Osteocyte (in vitro differentiated cells): ENCODE measurements around the gene DBN1. TPM values are rescaled to one million over a fixed set of nuclear protein-coding genes. Genes with fewer than 3 reads are reported as not detected.

Experiments
- DNase-seq: peaks from one replicate; pipeline ENCODE4 v3.0.0; 2021; ENCODE audit warnings: mixed read lengths; ENCODE audit not compliant: unreplicated experiment; ENCODE audit errors: extremely low spot score
- H3K27ac Mint-ChIP-seq: one replicate; pipeline ENCODE4 v1.8.0; 2021; ENCODE audit warnings: mild to moderate bottlenecking, mixed read lengths; ENCODE audit not compliant: unreplicated experiment
- H3K27me3 Mint-ChIP-seq: one replicate; pipeline ENCODE4 v1.8.0; 2021; ENCODE audit warnings: mixed read lengths; ENCODE audit not compliant: unreplicated experiment
- H3K36me3 Mint-ChIP-seq: one replicate; pipeline ENCODE4 v1.8.0; 2021; ENCODE audit warnings: mixed read lengths; ENCODE audit not compliant: unreplicated experiment
- H3K4me1 Mint-ChIP-seq: one replicate; pipeline ENCODE4 v1.8.0; 2021; ENCODE audit warnings: mixed read lengths; ENCODE audit not compliant: unreplicated experiment
- H3K4me3 Mint-ChIP-seq: one replicate; pipeline ENCODE4 v1.8.0; 2021; ENCODE audit warnings: mild to moderate bottlenecking, moderate library complexity, mixed read lengths; ENCODE audit not compliant: unreplicated experiment
- H3K9me3 Mint-ChIP-seq: one replicate; pipeline ENCODE4 v1.8.0; 2021; ENCODE audit warnings: mixed read lengths; ENCODE audit not compliant: unreplicated experiment
- total RNA-seq: library from RNA; stranded (reverse); gene quantifications from 2 replicates; pipeline ENCODE4 v1.2.1, GENCODE V29; 2021
- TF ChIP-seq, protein P1 (sequence below): fragments of 200-600 bp; sonication (generic); IDR thresholded peaks from 2 replicates; pipeline ENCODE4 v1.5.0; 2021; ENCODE audit warnings: antibody characterized with exemption, mild to moderate bottlenecking, moderate library complexity

Gene DBN1
- total RNA-seq, 1 donor from 2014 or later, result 248 TPM

DNA sequence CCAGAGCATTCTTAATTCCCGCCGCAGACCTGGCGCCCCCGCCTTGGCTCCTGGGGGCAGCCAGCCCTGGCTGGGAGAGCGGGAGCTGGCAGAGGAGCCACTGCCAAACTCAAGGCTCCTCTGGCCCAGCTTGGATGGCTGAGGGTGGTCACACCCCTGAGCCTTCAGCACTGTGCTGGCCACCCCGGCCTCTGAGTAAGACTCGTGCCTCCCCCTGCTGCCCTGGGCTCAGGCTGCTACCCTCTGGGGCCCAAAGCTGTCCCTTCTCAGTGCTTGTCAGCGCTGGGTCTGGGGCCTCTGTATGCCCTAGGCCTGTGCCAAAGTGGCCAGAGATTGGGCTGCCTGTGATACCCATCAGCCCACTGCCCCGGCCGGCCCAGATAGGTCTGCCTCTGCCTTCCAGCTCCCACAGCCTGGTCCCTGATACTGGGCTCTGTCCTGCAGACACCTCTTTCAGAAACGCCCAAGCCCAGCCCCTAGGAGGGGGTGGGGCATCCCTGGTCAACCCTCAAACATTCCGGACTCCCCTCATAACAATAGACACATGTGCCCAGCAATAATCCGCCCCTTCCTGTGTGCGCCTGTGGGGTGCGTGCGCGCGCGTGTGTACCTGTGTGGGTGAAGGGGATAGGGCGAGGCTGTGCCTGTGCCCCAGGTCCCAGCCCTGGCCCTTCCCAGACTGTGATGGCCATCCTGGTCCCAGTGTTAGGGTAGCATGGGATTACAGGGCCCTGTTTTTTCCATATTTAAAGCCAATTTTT, 31.2 kb downstream of the DBN1 start:
- Mint-ChIP-seq H3K27me3 (no peaks in the 10 kb centered on the region), H3K27ac (no peak overlapping the region), H3K36me3 (peaks cover 14% of the 10 kb centered on the region), H3K9me3 (no peaks in the 10 kb centered on the region), H3K4me3 (no peak overlapping the region), H3K4me1 (peaks cover 7% of the 10 kb centered on the region)
- TF ChIP-seq, protein P1, sequence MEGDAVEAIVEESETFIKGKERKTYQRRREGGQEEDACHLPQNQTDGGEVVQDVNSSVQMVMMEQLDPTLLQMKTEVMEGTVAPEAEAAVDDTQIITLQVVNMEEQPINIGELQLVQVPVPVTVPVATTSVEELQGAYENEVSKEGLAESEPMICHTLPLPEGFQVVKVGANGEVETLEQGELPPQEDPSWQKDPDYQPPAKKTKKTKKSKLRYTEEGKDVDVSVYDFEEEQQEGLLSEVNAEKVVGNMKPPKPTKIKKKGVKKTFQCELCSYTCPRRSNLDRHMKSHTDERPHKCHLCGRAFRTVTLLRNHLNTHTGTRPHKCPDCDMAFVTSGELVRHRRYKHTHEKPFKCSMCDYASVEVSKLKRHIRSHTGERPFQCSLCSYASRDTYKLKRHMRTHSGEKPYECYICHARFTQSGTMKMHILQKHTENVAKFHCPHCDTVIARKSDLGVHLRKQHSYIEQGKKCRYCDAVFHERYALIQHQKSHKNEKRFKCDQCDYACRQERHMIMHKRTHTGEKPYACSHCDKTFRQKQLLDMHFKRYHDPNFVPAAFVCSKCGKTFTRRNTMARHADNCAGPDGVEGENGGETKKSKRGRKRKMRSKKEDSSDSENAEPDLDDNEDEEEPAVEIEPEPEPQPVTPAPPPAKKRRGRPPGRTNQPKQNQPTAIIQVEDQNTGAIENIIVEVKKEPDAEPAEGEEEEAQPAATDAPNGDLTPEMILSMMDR, result no peak
- DNase-seq, result no peak

DNA sequence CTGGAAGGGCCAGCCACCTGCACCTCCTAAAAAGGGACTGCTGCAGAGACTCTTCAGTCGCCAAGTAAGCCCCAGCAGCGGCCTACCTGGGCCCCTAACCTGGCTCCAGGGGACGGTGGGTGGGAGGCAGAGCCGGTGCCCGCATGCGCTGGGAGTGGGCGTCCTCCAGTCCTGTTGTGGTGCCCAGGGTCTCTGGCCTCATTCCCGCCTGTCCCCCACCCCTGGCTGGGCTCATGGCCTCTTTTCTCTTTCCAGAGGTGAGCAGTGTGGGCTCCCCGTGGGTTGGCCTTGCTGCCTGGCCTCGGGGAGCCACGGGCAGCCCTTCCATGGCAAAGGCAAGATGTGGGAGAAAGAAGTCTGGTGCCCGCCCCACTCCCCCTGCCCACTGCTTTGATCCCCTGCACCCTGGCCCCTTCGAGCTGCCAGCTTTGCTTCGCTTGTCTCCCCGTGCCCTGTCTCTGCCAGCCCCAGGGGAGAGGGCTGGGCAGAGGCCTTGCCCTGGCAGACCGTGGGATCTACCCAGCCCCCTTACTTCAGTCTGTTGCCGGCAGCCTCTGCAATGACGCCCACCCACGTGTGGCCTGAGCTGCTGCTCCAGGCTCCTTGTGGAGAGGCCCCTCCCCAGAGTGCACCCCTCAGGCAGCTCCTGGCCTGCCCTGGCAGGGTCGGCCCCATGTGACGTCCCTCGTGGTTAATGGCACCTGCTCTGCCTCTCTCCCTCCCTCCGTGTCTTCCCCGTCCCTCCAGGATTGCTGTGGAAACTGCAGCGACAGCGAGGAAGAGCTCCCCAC, 32.2 kb downstream of the DBN1 start:
- TF ChIP-seq, protein P1, result no peak
- peaks cover 17% of the 10 kb centered on the region for H3K36me3 Mint-ChIP-seq
- H3K4me3 Mint-ChIP-seq, result no peak overlapping the region
- H3K27ac Mint-ChIP-seq, result no peak overlapping the region
- DNase-seq, result no peak
- peaks cover 7% of the 10 kb centered on the region for H3K4me1 Mint-ChIP-seq
- H3K27me3 Mint-ChIP-seq, result no peaks in the 10 kb centered on the region
- no peaks in the 10 kb centered on the region for H3K9me3 Mint-ChIP-seq

DNA sequence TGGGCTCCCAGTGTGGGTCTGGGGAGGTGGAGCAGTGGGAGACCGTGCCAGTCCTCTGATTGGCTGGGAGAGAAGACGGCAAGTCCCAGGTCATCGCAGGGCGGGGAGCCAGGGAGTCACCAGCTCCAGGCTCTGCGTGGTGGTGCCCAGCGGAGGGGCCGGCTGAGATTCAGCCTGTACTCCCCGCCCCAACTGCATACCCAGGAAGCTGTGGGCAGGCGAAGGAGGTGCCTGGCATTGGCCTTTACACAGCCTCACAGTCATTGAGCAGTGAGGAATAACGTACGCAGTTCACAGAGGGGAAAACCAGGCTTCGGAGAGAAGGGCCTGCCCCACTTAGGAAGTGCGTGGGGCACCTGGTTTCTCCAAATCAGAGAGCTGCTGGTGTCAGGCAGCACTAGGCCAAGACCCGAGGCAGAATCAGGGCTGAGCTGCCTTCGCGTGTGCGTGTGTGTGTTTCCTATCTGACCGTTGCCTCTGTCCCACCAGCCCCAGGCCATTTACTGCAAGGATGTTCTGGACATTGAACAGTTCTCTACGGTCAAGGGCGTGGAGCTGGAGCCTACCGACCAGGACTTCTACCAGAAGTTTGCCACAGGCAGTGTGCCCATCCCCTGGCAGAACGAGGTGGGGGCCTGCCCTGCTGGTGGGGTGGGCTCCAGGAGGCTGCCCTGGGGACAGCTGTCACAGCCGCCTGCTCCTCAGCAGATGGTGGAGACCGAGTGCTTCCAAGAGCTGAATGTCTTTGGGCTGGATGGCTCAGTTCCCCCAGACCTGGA, 33.0 kb downstream of the DBN1 start:
- H3K9me3 Mint-ChIP-seq, result no peaks in the 10 kb centered on the region
- H3K4me3 Mint-ChIP-seq, result no peak overlapping the region
- TF ChIP-seq, protein P1, result no peak
- H3K4me1 Mint-ChIP-seq, result no peaks in the 10 kb centered on the region
- H3K27ac Mint-ChIP-seq, result no peak overlapping the region
- peaks cover 17% of the 10 kb centered on the region for H3K36me3 Mint-ChIP-seq
- H3K27me3 Mint-ChIP-seq, result no peaks in the 10 kb centered on the region
- no peak for DNase-seq

DNA sequence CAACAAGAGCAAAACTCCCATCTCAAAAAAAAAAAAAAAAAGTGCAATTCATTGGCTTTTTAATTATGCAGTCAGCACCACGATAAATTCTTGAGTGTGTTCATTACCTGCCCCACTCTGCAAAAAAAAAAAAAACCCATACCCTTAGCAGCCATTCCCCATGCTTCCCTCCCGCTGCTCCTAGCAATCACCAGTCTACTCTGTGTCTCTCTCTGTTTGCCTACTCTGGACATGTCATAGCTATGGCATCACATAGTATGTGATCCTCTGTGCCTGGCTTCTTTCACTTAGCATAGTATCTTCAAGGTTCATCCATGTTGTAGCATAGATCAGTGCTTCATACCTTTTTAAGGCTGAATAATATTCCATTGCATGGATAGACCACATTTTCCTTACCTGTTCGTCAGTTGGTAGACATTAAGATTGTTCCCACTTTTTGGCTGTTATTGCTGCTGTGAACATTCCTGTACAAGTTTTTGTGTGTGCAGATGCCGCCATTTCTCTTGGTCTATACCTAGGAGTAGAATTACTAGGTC, 33.8 kb downstream of the DBN1 start:
- no peaks in the 10 kb centered on the region for H3K9me3 Mint-ChIP-seq
- TF ChIP-seq, protein P1, result no peak
- peaks cover 20% of the 10 kb centered on the region for H3K36me3 Mint-ChIP-seq
- H3K4me1 Mint-ChIP-seq, result no peaks in the 10 kb centered on the region
- no peak overlapping the region for H3K27ac Mint-ChIP-seq
- H3K27me3 Mint-ChIP-seq, result no peaks in the 10 kb centered on the region
- no peak overlapping the region for H3K4me3 Mint-ChIP-seq
- no peak for DNase-seq
